Measurements from ENCODE around the gene FCAMR.

The FCAMR gene

DNA sequence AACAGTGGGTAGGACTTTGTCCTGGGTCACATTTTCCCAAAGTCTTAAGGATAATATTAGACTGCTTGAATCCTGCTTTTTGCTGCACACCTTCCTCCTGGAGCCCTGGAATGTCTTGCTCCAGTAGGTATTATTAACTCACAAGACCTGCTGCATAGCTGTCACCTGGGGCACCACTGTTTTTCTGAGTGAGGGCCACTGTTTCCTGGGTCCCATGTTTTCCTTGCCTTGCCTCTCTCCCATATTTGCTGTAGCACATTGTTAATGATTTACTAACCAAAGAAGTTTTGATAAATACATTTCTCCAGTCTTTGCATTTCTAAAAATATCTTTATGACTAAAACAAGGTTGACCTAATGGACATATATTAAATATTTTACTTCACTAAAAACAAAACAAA, 22.5 kb upstream of the FCAMR start:
- ATAC-seq, result no peak

DNA sequence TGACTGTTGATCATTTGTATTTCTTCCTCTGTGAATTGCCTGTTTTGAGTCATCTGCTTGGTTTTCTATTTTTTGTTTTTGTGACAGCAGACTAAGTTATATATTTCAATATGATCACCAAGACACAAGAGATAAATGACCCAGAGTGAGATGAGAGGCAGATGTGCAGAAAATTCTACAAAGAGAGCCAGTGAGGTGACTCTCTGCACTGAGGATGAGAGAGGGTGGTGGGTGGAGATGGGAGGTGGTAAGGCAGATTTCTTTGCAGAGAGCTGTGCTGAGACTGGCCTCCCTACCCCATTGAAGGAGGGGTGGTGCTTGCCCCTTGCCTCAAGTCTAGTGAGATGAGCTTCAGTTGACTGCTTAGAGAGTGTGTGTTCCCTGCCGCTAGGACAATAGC, 17.6 kb upstream of the FCAMR start:
- no peak for ATAC-seq

DNA sequence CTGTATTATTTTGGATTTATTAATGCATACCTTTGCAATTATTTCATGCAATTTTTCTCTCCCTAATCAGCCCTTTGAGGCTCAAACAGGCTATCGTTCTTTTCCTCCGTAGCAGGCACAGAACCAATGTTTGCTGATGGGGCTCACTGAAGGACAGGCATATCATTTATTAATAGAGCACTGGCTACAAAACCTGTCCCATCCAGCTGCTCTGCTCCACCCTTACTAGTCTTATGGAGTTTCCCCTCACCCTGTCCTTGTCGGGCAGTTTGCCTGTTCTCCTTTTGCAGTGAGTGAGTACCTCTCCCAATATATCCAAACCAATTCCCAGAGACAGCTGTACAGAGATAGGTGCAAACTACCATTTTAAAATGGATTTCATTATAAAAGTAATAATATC, 16.6 kb upstream of the FCAMR start:
- ATAC-seq, result no peak

DNA sequence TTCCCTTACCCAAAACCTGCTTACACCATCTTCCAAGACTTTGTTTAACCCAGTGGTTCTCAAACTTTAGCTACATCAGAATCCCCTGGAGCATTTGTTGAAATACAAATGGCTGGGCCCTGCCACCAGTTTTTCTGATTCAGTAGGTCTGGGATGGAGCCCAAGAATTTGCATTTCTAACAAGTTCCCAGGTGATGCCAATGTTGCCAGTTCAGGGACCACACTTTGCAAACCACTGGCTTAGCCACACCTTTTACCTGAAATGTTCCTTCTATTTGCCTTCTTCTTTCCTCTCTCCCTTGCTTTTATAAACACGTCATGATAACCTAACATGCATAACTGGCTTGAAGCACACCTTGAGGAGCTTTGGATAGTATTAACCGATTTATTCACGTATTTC, 16.1 kb upstream of the FCAMR start:
- no peak for ATAC-seq

DNA sequence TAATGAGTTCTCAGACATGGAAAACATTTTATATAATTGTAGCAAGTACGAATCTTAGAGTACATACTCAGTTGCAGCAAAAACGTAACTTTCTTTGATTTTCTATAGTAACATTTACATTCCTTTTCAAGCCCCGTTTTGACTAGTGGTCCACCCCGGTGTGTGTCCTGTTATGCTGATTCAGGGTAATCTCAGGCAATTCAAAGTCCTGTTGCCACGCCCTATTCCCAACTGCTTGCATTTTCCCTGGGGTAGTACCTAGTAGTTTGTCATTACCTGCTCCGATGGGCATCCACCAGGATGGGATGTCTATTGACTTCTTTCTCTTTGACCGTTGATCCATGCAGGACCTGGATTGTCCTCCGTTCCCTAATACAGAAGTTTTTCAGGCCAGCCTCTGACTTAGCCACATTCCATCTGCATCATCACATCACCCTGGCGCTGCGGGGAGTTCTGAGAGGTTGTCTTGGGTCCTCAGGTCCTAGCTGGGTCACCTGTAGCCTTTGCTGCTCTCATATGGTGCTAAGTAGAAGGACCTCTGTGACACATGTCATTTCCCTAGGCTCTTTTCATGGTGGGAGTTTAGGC, 15.0 kb upstream of the FCAMR start:
- ATAC-seq, result no peak

DNA sequence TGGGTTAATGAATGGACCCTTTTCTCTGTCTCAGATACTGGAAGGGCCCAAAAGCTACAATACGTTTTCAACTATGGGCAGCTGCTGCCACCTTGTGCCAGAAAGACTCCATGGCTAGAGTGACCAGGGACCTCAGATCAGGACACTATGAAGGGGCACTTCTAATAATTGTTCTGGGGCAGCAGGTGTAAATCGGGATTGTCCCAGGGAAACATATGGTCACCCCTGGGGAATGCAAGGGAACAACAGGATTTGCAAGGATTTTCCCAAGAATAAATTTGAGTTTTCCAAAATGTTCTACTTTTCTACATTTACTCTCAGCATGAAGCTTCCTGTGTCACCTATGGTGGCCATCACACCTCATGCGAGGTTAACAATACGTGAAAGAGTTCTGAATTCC, 12.0 kb upstream of the FCAMR start:
- ATAC-seq, result peak in 1 of 2 donors; percentile 72

DNA sequence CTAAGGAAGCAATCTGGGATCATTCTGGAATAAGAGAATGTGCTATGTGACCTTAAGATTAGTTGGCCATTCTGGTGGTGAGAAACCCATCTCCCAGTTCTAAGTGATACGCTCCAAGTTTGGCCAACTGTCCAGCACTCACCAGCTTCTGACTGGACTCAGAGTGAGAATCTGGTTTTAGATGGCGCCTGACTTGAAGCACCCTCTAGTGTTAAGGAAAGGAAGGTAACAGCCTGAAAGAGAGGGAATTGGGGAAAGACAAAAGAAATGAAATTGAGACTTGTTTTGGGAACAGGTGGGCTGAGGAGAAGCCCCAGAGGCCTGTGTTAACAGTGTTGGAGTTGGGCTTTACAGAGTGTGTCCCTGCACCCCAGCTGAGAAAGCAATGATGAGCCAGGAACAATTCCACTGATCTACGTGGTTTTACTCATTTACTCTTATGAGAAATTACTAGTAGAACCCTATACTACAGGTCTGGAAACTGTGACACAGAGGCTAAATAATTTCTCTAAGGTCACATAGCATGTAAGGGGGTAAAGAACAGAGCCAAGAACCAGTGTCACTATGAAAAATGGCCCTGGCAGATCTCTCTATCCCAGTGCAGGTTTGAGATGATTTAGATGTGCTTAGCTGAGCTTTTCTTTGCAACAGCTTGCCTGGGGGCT, 9.3 kb upstream of the FCAMR start:
- ATAC-seq, result no peak

DNA sequence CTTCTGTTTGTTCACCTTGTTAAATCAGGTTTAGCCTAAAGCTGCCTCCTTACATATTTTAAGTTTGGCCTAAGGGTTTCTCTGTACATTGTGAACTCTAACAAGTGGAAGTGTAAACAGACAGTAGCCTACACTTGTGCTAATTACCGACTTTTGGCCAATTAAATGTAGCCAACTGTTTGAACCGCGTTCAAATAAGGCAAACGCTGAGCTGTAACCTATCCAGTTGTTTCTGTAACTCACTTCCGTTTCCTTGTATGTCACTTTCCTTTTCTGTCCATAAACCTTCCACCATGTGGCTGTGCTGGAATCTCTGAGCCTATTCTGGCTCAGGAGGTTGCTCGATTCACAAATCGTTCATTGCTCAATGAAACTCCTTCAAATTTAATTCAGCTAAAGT, 8.0 kb upstream of the FCAMR start:
- no peak for ATAC-seq

DNA sequence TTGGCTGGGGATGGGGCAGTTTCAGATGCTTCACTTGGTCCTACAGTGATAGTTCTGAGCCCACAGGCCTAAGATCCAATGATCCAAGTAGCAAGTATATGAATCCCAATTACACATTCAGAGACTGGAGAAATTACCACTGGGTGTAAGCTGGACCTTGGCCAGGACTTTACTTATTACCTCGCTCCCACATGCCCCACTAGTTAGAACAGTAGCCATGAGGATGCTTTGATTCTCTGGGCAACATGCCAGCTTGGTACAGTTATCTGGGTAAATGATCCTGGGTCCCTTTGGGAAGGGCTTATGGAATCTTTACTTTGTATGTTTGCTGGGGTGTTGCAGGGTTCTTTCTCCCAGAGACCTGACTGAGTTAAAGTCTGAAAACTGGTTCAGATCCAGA, 5.0 kb upstream of the FCAMR start:
- no peak for ATAC-seq

DNA sequence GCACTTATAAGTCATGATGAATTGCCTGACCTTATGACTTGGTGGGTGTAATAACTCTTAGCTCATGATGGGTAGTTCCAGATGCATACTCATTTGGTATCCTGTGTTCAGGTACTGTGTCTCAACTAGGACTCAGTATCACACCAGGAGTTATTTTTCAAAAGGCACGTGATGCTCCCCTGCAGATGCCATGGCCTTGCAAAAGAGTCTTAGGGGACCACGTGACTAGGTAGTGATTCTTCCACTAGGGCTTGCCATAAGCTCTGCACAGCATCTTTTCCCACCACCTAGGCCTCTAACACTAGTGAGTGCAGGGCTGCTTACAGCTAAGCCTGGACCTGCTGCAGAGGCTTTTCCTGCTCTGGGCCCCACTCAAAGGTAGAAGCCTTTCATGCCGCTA, 3.9 kb upstream of the FCAMR start:
- ATAC-seq, result no peak

DNA sequence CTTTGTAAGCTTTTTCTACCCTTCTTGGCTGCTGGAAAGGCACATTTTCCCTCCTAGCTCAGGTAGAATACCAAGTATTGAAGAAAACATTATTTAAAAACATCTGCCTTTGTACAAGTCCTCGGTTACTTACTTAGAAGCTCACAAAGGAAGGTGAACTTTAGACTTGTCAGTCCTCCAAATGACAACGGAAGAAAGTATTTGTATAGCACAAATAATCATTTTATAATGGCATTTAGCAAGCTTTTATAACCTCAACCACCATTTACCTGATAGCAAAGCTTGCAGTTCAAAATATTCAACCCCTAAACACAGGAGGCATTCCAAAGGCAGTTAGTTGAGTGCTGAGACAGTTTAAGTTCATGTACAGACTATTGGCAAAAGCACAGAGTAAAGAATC, 2.5 kb upstream of the FCAMR start:
- ATAC-seq, result no peak

DNA sequence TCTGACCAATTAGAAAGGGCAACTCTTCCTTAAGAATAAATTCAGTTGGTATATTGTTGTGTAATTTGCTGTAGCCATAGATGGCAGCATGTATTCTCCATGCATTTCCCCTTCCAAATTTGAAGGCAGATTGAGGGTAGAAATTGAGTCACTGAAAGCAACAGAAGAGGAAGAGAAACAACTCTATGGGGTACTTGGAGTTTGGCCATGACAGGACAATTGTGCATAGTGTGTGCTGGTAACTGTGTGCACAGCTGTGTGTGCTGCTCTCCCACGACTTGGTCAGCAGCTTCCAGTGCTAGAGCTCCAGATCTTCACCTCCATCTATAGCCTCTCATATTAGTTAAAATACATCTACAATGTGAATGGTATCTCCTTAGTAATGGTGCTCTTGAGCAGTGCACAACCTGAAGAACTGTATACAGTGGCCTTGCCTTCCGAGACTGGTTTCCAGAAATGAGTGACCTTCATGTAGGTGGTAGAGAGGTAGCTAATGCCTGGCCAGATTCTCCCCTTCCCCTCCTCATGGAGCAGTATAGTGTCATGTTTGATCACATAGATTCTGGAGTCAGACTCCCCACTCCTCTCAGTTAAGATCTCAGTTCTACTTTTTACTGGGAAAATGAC, 882 bp upstream of the FCAMR start:
- ATAC-seq, result no peak

DNA sequence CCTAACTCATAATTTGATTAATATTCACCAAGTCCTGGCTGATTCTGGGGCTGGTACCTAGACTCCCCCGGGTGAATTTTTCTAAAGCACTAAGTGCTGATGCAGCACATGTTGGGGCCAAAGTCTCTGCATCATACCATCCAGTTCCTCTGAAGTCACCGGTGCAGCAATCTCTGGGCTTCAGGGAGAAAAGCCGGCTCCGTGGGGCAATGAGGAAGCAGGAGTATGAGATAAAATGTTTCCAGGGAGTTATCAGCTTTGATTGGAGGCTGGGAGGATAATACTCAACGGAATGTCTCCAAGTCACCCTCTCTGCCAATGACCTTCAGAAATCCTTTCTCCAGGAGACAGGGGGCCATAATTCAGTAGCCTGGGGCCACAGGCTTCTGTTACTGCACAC, 1.2 kb downstream of the FCAMR start:
- ATAC-seq, result no peak

DNA sequence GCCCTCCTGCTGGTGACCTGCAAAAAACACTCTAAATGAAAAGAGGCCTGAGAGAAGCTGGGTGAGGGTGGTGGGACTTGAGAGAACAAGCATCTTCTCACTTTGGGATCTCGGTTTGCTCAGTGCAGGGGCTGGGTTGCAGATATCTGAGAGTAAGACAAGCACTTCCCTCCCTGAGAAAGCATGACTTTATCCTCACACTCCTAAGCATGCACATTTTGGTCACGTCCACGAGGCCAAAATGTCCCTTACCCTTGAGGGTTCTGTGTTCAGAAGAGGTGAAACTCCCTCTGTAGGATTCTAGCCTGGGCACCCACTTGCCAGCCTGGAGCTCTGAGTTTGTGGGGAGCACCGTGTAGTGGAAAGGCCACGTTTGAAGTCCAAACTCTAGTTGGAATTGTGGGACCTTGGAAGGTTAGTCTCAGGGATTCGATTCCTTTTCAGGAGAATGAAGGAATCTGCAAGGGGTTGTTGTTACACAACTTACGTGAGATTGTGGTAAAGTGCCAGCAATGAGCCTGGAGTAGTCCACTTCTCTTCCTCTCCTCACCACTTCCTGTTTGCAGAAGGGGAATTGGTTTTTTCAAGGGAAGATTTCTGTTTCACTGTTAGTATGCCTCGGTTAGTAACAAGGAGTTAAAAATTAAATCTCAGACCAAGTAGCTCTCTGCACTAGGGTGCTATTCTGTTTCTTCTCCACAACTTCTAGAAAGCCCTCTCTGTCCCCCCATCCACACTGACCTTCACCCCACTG, 3.0 kb downstream of the FCAMR start:
- ATAC-seq, result peak in 1 of 2 donors; percentile 33

DNA sequence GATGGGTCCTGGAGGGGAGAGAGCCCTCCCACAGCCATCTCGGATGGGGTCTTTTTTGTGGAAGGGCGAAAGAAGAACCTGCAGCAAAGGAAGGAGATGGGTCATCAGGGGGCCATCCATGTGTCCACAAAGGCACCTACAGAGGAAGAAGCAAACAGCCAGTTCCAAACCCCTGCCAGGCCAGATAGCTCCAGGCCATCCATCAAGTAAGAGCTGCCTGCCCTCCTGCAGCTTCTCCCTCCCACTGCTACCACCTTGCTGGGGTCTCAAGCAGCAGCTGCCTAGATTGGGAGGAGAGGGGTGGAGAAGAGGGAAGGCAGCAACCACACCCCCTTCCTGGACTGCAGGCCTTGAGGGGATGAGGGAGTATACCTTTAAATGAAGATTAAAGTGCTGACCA, 4.5 kb downstream of the FCAMR start:
- no peak for ATAC-seq

DNA sequence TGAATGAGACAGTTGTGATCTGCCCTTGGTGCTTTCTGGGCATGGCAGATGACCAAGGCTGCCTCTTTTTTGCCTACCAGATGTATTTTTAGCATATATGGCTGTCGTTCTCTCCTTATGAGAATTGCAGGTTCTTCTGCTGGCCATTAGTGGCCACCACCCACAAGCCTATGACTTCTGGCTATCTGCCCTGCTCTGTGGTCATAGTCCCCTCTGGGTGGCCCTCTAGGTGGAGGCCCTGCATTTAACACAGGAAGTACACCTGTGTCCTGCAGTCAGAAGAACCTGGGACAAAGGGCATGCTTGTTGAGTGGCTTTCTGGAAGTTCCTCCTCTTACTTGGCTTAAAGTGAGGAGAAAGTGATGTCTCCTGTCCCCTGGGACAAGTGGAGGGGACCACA, 6.5 kb downstream of the FCAMR start:
- ATAC-seq, result no peak

DNA sequence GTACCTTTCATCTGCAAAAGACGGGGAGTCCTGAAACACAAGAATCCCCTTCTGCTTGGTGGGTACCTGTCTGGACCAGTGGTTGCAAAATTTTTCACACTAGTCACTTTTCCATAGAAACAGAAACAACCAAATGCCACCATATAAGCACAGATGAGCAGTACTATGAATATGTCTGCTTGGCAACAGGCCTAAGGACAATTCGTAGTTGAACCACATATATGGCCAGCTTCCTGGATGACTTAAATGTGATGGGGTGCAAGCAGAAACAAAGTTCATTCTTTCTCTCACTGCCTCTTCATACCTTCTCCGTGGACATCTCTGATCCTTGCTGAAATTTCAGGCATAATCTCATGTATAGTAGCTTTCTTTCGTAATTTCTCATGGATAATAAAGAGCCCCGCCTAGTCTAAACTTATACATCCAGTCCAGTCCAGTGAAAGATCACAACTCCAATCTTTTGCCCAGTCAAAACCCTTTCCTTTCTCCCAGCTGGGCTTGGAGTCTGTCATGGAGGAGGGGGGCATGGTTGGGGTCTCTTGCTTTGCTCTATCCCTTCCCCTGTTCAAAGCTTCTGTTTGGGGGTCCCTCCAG, 7.0 kb downstream of the FCAMR start:
- no peak for ATAC-seq

DNA sequence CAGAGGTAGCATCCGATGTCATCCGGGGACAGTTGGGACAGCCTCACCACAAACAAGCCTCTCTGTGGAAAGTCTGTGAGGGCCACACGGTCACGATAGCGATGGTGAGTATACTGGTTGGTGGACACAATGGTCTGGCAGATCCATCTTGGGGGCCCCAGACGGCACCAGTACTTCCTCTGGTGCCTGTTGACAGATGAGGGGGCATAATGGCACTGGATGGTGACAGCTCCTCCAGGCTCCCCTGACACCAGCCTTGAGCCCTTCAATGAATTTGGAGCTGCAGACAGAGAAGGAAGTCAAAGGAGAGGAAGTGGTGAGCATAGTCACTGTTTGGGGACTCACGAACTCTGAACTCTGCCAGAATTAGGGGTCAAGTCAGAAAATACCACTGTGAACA, 8.0 kb downstream of the FCAMR start:
- ATAC-seq, result no peak

DNA sequence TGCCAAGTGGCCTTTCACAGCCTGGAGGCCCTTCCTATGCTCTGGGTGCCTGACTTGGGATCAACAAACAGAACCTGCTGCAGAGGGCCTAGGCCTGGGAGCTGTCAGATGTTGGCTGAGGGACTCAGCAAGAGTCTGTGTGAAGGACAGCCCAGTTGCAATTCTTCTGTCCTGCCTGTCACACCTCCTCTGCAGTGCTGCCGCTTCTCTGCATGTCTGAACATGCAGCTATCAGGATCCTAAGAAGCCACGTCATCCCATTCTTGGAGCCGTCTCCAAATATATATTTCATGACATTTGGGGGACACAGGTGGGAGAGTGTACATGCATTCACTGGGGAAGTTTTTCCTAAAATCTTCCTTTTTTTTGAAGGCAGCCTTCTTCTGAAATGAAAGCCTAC, 8.6 kb downstream of the FCAMR start:
- ATAC-seq, result no peak

DNA sequence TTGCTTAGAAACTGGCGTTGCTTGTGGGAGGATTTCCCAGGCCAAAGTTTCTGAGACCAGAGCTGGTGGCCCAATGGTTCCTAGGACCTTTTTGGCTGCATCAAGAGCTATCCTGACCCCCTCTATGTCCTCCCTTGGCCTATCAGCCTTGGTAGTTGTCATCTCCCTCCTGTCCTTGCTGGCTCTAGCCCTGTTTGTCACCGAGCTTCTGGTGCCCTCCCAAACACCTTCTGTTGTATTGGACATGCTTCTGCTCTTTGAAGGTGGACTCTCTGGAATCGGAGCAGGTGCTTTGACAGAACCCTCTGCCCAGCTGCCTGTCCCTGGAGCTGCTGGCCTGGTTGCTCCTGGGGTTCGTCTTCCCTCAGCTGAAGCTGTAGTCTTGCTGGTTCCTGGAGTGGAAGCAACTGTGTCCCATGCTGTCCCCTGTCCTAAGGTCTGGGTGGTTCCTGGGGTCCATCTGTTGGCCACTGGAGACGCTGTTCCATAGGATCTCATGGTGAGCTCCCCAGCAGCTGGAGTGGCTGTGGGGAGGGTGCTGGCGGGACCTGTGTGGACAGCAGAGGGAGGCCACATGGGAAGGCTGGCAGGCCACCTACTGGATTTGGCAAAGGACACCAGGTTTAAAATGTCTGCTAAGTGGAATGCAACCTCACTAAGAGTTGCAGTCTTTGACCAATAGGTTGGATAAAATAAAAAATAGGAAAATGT, 9.4 kb downstream of the FCAMR start:
- no peak for ATAC-seq

DNA sequence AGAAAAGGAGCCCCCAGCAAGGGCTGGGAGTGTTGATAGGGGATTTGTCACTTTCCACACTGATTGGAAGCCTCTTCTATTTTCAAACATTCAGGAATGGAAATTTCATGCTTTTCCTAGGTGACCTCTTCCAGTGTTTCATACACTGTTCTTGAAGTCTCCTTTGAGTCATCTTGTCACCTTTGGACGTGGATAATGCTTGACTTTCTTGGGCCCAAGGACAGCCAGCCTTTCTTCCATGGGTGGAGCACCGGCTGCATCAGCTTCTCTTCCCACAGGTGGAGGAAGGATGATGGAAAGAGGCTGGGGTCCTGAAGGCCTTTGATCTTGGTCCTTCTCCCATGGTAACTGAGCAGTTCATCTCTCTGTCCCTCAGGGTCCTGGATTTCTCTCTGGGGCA, 12.1 kb downstream of the FCAMR start:
- ATAC-seq, result no peak

DNA sequence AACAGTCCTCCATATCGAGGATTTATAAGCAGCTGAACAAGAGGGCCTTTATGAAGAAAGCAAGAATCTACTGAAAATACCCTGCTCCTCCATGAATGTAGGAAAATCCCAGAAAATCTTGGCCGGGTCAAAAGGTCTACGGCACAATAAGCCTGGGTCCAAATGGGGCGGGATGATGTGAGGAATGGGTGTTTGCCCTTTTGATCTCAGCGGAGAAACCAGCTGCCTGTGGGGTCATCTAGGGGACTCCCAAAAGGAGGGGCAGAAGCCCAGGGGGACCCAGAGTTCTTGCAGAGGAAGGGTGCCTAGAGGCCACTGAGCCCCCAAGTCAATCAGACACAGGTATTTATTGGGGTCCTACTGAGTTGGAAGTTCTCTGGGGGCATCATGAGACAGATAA, 12.6 kb downstream of the FCAMR start:
- no peak for ATAC-seq

Measured in activated CD4-positive, CD25-positive, alpha-beta regulatory T cell treated with anti-CD3 and anti-CD28 coated beads, Interleukin-2, amount 50 U/mL, for 24 hours (primary cell).